GM21423 (cell line): ENCODE results near the gene DNAJC11.
A peak's percentile ranks its signal among the peaks of the same experiment; 100 is the strongest.
"Not testable (repeated sequence)": the region's sequence is repeated elsewhere in the genome, so short reads cannot be mapped to it uniquely, and the experiment has no call there.

Experiments
- ATAC-seq: cut with Tn5 transposase; IDR thresholded peaks from one replicate; pipeline ENCODE4 v1.9.1; 2021; ENCODE audit warnings: mild to moderate bottlenecking, moderate library complexity; ENCODE audit not compliant: unreplicated experiment

The DNAJC11 gene

DNA sequence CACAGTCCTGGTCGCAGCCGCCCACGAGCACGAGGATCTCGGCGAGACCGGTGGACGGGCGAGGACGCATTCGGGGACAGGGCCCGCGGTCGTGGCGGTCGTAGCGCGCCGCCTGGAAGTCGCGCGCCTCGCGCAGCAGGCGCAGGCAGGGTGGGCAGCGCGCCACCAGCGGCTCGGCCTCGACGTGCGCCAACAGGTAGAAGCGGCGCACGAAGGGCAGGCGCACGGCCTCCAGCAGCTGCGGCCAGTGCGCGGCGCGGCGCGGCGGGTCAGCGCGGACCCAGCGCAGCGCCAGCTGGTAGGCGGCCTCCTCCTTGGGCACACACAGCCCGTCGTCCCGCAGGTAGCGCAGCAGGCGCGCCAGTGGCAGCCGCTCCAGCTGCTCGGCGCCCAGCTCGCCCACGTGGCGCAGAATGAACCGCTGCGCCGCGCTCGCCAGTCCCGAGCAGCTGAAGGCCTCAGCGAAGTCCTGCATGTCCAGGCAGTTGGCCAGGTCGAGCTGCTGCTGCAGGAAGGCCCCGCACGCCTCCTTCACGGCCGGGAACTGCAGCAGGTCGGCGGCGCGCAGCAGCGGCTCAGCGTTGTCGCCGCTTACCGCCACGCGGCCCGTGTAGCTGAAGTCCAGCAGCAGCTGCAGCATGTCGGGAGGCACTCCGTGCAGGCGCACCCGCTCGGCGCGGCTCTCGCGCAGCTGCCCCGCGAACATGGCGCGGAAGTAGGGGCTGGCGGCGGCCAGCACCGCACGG lies 99.5 kb downstream of the DNAJC11 start:
- peak; percentile 25 for ATAC-seq

DNA sequence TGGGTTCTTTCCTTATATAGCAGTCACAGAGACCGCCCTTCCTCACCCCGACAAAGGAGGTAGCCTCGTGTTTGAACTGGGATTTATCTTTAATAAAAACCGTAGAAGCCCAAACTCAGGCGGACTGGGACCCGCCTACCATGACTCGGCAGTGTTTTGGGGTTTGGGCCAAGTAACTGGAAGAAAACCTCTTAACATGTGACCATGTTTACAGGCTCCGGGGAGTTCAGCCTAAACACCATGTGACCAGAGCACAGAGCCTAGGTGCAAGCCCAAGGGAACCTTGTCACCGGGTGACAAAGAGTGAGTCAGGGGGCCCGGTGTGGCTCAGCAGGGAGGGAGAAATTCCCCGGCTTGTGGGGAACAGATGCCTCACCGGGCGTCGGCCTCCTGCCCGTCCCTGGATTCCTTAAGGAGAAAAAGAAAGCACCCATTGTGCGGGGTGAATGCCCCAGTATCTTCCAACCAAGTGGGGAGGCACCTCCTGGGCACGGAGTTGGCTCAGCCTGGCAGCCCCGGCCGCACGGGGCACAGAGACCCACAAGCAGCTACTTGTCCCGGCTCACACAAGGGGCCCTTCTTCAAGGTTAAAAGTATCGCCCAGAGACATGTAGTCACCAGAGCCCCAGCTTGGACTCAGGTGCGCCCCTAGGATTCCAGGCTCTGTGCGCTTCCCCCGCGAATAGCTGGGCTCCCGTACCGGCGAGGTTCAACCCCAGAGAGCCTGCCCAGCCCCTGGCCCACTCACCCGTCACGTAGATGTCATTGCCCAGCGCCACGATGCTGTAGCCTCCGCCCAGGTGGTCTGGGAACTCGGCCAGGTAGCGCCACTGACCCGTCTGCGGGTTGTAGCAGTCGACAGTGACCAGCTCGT lies 100.3 kb downstream of the DNAJC11 start:
- peak; percentile 21 for ATAC-seq

GRCh38 chr1:6600410-6601048 lies 101.1 kb downstream of the DNAJC11 start:
- no peak for ATAC-seq

DNA sequence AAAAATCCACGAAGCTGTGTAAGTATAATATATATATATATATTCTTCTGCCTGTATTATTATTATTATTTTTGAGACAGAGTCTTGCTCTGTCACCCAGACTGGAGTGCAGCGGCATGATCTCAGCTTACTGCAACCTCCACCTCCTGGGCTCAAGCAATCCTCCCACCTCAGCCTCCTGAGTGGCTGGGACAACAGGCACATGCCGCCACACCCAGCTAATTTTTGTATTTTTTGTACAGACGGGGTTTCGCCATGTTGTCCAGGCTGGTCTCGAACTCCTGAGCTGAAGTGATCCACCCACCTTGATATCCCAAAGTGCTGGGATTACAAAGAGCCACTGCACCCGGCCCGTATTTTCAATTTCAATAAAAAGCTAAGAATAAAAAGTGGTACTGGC lies 101.6 kb downstream of the DNAJC11 start:
- ATAC-seq = not testable (repeated sequence)

DNA sequence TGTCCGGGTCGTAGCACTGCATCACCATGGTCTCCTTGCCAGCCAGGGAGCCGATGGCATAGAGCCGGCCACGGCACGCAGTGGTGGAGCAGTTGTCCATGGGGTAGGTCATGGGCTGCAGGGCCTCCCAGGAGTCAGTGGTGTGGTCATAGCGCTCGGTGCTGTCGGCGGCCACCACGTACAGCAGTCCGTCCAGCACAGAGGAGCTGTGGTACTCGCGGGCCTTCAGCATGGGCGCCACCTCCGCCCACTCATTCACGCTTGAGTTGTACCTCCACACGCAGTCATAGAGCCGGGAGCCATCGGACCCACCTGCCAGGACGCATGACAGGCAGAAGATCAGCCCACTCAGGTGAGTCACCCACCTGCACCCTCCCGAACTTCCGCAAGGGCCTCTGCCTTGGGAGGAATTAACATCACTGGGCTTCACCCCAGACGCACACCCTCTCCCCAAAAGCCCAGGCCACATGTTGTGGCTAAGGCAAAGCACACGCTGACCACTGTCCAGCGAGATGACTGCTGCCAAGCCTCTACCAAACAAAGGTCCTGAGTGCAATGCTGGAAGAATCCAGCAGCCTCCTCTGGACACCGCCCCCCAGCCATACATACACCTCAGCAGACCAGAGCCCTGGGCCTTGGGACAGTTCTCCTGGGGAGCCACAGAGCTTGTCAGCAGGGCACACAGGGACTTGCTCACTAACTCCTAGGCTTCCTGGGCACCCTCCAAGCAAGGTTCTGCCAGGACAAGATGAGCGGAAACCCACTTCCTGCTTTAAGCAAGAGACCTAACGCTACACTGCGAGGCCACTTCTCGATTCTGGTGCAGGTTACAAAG lies 102.3 kb downstream of the DNAJC11 start:
- no peak for ATAC-seq

- no peak for ATAC-seq
These were observed 103.9 kb downstream of the DNAJC11 start for GRCh38 chr1:6597777-6598131.

- no peak for ATAC-seq
These were observed 104.5 kb downstream of the DNAJC11 start for GRCh38 chr1:6596886-6597776.

DNA sequence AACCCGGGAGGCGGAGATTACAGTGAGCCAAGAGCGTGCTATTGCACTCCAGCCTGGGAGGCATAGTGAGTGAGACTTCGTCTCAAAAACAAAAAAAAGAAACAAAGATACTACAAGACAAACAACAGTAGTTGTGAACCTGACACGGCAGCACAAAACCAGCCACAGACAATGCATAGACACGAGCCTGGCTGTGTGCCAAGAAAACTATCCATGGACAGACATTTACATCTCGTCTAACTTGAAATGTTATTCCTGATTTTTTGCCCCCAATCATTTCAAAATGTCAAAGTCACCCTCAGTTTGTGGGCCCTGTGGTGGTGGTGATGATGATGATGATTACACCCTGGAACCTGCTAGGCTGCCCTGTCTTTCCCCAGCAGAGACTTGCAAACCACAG lies 105.3 kb downstream of the DNAJC11 start:
- no peak for ATAC-seq

DNA sequence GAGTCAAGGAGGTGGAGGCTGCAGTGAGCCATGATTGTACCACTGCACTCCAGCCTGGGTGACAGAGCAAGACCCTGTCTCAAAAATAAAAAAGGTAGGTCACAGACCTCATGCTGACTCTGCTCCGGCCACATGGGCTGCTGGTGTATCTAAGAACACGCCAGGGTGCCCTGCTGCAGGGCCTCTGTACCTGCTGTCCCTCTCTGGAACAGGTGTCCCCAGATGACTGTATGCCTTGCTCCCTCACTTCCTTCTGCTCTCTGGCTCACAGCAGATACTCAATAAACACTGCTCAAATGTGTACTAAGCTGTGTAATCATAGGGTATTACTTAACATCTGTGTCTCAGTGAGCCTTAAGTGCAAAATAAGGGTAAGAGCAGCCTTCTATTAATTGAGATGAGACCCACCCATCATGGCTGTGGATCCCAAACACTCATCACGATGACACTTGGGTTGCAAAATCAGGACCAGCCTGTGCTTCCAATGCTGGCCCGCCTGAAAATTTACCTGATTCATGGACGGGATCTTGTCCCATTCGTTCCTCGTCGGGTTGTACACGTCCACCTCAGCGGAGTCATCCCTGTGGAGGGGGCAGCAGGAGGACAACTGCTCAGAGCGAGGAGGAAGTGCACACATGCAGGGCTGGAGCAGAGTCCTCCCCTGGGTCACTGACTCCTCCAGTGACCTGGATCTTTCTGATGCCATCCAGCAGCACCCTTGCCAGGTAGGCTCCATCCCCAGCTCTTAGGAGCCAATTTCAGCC lies 106.5 kb downstream of the DNAJC11 start:
- ATAC-seq = no peak

GRCh38 chr1:6593810-6594209 lies 107.8 kb downstream of the DNAJC11 start:
- no peak for ATAC-seq

DNA sequence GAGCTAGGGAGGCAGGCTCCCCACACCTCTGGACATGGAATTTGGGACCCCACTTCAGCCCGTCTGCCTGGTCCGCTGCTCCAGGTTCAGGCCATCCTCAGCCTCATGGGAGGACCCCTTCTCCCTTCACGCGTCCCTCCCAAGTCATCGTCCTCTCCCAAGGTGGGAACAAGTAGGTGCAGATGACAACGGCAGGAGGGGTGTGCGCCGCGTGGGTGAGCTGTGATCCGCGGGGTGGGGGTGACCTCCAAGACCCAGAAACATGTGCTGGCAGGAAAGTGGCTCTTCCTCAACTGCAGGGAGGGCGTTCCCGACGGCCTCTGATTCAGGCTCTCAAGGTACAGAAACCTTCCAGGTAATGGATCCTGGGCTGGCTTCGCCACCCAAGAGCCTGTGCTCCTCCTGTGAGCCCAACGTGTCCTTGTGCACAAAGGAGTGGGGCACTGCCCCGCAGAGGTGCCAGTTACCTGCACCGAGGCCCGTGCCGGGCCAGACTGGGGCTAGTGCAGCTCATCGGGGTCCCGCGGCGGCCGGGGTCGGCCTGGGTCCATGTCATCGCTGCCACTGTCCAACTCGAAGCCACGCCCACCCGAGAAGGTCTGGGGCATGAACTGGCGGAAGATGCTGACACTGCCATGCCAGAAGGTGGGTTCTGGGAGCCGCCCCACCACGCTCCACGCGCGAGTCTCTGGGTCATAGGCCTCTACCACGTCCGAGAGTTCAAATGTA lies 108.6 kb downstream of the DNAJC11 start:
- no peak for ATAC-seq

GRCh38 chr1:6592441-6592840 lies 109.2 kb downstream of the DNAJC11 start:
- ATAC-seq = no peak

DNA sequence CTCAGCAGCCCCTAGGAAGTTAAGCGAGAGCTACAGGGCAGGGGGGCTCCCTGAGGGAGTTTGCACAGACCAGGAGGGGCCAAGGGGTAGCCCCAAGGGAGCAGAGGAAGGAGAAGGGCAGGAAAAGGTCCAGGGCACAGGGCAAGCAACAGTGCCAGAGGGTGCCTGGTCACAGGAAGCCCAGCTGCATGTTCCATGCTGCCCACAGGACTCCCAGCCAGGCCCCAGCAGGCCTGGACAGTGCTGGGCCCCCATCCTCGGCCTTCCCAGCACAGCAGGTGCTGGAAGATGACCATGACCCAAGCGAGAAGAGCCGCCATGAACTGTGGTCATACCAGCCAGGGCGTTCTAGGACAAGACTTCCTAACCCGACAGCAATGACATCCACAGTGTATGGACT lies 110.0 kb downstream of the DNAJC11 start:
- no peak for ATAC-seq

DNA sequence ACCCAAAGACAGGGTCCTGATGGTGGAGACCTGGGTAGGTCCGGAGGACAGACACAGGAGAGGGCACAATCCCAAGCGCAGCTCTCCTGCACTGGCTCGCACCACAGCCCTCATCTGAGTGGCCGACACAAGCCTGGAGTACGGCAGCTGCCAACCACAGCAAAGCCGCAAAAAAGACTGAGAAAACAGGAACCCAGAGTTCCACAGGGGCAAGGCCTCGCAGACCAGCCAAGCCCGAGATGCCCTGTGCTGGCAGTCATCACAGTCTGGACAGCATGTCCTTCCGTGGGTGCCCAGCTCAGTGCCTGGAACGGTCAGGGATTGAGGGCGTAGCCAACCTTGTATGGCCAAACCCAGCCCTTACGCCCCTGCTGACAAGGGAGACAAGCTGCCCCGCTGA lies 110.4 kb downstream of the DNAJC11 start:
- ATAC-seq = no peak

DNA sequence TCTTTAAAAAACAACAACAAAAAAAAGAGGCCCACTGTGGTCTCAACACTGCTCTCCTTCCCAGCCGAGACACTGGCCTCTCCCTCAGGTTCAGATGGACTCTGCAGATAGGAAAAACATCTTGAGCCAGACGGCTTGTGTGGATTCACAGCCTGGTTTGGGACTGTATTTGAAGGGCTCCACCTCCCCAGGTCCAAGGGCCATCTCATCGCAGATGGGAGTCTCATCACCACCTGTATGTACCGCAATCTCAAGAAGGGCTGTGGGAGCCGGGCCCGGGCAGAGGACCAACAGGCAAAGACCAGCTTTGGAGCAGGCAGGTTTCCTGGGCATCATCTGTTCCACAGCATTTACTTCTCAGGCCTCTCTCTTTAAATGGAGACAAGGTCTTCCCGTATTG lies 111.6 kb downstream of the DNAJC11 start:
- no peak for ATAC-seq

- ATAC-seq = no peak
These were observed 112.6 kb downstream of the DNAJC11 start for GRCh38 chr1:6588893-6589520.

GRCh38 chr1:6588128-6588892 lies 113.3 kb downstream of the DNAJC11 start:
- no peak for ATAC-seq
